ENCODE results near the gene FASTK. TPM values are rescaled to one million over a fixed set of nuclear protein-coding genes. Genes with fewer than 3 reads are reported as not detected.

Gene FASTK
- total and polyA plus RNA-seq, 2 of the 4 experiments (the other 2 are of a cell fraction): 53.8 to 115 TPM

GRCh38 chr7:151129960-151130591 lies 49.5 kb upstream of the FASTK start:
- in situ Hi-C loops (cut with MboI; ENCODE audit: low sequenced_read_pairs): loop anchor here (5.0 to 10.0 kb wide), 2 partner anchors 42 to 175 kb away; no protein-coding TSS in a partner anchor
- no peak overlapping the region for H3K14ac ChIP-seq (replicated peaks; ENCODE audit: low read depth, low read length)
- no peak overlapping the region for H4K91ac ChIP-seq (ENCODE audit: insufficient read depth, low read depth, low read length)
- DNase-seq (no peak), ATAC-seq (ENCODE audit: low read depth) (no peak)
- no peak overlapping the region for H3K56ac ChIP-seq (ENCODE audit: extremely low read depth, insufficient read depth, low read length)
- H4K8ac ChIP-seq (ENCODE audit: low read depth in 2 of 2, low read length in 2 of 2): no peak overlapping the region
- H3K18ac ChIP-seq (ENCODE audit: low read depth, low read length): no peak overlapping the region
- H2AK5ac ChIP-seq (ENCODE audit: low read depth, low read length): no peak overlapping the region
- H3K9ac ChIP-seq (ENCODE audit: low read depth, low read length): no peak overlapping the region
- no peak overlapping the region for H2BK120ac ChIP-seq (ENCODE audit: low read depth, low read length)
- WGBS, 2 experiments (ENCODE audit: extremely low coverage in 2 of 2, insufficient read length in 1 of 2): 97% methylated on average over 5 of the region's 9 CpGs; no CpG with 5 or more reads in 1 of the 2 experiments
- POLR2A ChIA-PET (ENCODE audit: unreplicated experiment): no interaction called here
- H3K4me3 ChIP-seq (ENCODE audit: insufficient read depth, low read depth, low read length): no peak overlapping the region
- no peak overlapping the region for H2BK15ac ChIP-seq (ENCODE audit: low read depth, low read length)
- no peaks in the 10 kb centered on the region for H3K9me1 ChIP-seq (ENCODE audit: insufficient read depth, low read length)
- no peak overlapping the region for H3K27ac ChIP-seq (ENCODE audit: insufficient read depth, low read length)
- H3K9me3 ChIP-seq (ENCODE audit: control insufficient read depth, insufficient read depth, low read length): no peaks in the 10 kb centered on the region
- no peak overlapping the region for H2BK20ac ChIP-seq (ENCODE audit: low read depth, low read length)
- no peak overlapping the region for H2AFZ ChIP-seq (replicated peaks; ENCODE audit: low read length, poor library complexity)
- H4K5ac ChIP-seq (ENCODE audit: low read depth, low read length): no peak overlapping the region
- TF ChIP-seq CTCF (conservative IDR thresholded peaks at IDR 0.05; ENCODE audit: low read depth, low read length) (no peak), MAFK (IDR thresholded peaks at IDR 0.05; ENCODE audit: low read depth, low read length) (no peak), CEBPB (IDR thresholded peaks at IDR 0.05; ENCODE audit: low read depth, low read length) (no peak), RCOR1 (IDR thresholded peaks at IDR 0.05; ENCODE audit: insufficient replicate concordance, low read length) (no peak), RAD21 (IDR thresholded peaks at IDR 0.05; ENCODE audit: low read length) (no peak), BHLHE40 (IDR thresholded peaks at IDR 0.05; ENCODE audit: low read depth, low read length) (no peak), POLR2A (IDR thresholded peaks at IDR 0.05; ENCODE audit: low read depth, low read length) (no peak), MAZ (IDR thresholded peaks at IDR 0.05; ENCODE audit: borderline replicate concordance, low read depth, low read length) (no peak), SMC3 (IDR thresholded peaks at IDR 0.05; ENCODE audit: low read depth, low read length) (no peak), ELK1 (IDR thresholded peaks at IDR 0.05; ENCODE audit: borderline replicate concordance, low read depth, low read length) (no peak), USF2 (IDR thresholded peaks at IDR 0.05; ENCODE audit: low read depth, low read length) (no peak), MXI1 (IDR thresholded peaks at IDR 0.05; ENCODE audit: borderline replicate concordance, low read depth, low read length) (no peak), RFX5 (IDR thresholded peaks at IDR 0.05; ENCODE audit: low read depth, low read length) (no peak), NFE2L2 (IDR thresholded peaks at IDR 0.05; ENCODE audit: low read depth, low read length) (no peak), FOS (IDR thresholded peaks at IDR 0.05; ENCODE audit: low read depth, low read length) (no peak), CHD1 (IDR thresholded peaks at IDR 0.05; ENCODE audit: low read depth, low read length) (no peak)
- no peaks in the 10 kb centered on the region for H3K27me3 ChIP-seq (ENCODE audit: control insufficient read depth, insufficient read depth, low read length)
- CTCF ChIA-PET: no interaction called here
- intact Hi-C loops (cut with micrococcal nuclease): no loop called here
- no peaks in the 10 kb centered on the region for H3K4me1 ChIP-seq (ENCODE audit: control insufficient read depth, insufficient read depth, low read length)
- peaks cover 20% of the 10 kb centered on the region for H4K20me1 ChIP-seq (ENCODE audit: insufficient read depth, low read length)
- no peak overlapping the region for H3K4ac ChIP-seq (ENCODE audit: low read depth, low read length)
- H3K4me2 ChIP-seq (ENCODE audit: low read depth, low read length): no peak overlapping the region
- H3K36me3 ChIP-seq (ENCODE audit: control insufficient read depth, insufficient read depth, low read length): peaks cover 75% of the 10 kb centered on the region
- no peak overlapping the region for H3K23ac ChIP-seq (ENCODE audit: low read depth, low read length)
- dilution Hi-C loops (cut with HindIII; ENCODE audit: low sequenced_read_pairs, unreplicated experiment): no loop called here
- peaks cover 0 to 17% of the 10 kb centered on the region in 2 experiments; a peak in 3 of 4 replicates for H3K79me1 ChIP-seq (ENCODE audit: low read depth in 1 of 2, low read length in 2 of 2)
- H2BK5ac ChIP-seq (ENCODE audit: low read depth, low read length, poor library complexity, severe bottlenecking): no peak overlapping the region
- BruUV-seq (replicated peaks): no TSS peak
- H2AK9ac ChIP-seq (replicated peaks; ENCODE audit: low read depth, low read length, poor library complexity): no peak overlapping the region
